ENCODE data around the gene NAV1.

The NAV1 gene

DNA sequence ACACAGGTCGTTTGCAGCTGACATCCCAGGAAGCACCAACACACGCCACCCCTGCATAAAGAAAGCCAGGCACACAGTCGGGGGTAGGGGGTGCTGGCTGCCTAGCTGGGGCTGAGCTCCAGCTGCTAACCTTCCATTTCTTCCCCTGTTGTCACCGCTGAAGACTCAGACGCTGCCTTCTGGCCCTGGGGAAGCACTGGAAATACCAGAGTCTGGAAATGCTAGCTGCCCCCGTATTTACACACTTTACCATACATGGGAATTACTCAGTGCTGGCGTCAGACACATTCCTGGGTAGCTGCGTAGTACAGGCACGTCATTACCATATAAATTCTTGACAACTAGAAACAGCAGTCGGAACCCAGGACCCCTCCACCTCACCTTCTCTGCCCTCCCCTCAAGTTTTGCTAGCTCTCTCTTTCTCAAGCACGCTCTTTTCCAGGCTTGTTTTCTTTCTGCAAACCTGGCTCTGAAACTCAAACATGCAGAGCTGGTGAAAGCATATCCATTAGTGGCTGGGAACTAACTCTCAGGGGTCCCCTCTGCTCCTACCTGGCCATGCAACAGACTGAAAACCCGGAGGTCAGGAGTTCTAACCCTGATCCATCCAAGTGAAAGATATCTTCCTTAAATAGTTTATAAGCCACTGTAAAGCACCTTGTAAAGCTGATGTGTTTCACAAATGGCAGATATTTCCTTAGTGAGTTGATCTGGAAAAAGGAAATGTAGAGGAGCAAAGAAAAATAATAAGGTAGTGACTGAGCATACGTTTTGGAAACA lies 35.3 kb upstream of the NAV1 start:
- DNase-seq (ENCODE audit: low read depth), result no peak

- no peak for DNase-seq (ENCODE audit: low read depth)
Measured at GRCh38 chr1:201504179-201504631, 34.7 kb upstream of the NAV1 start.

DNA sequence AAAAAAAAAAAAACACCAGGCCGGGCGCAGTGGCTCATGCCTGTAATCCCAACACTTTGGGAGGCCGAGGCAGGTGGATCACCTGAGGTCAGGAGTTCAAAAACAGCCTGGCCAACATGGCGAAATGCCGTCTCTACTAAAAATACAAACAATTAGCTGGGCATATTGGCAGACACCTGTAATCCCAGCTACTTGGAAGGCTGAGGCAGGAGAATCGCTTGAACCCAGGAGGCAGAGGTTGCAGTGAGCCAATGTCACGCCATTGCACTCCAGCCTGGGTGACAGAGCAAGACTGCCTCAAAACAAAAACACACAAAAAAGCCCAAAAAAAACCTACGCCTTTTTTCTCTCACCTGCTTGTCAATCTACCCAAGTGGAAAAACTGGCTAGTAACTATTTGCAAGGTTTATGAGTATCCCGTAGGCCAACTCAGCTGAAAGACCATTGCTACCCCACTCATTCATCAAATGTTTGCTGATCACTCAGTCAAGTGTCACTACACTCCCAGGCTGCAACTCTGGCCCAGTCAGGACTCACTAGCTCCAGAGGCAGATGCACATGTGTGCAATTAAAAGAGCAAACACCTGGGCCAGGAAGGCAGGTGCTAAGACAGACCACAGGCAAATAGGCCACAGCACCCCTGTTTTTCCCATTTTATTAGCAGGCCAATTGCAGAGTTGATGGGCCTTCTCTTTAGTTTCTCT lies 34.0 kb upstream of the NAV1 start:
- no peak for DNase-seq (ENCODE audit: low read depth)

DNA sequence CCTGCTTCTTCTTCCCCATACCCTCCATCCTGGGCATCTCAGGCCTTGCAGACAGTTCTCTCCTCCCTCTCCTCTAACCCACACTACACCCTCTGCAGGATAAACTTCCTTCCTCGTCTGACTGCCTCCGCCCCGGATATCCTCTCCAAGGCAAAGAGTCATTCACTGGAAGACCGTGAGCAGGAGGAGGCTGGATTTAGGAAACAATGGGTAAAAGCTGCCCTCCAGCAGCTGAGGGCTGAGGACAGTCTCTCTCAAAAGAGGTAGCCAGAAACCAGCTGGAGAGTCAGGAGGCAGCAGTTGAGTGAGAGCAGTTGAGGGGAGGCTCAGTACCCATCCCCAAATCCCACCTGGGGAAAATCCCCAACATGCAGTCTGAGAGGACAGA lies 33.4 kb upstream of the NAV1 start:
- DNase-seq (ENCODE audit: low read depth), result no peak

DNA sequence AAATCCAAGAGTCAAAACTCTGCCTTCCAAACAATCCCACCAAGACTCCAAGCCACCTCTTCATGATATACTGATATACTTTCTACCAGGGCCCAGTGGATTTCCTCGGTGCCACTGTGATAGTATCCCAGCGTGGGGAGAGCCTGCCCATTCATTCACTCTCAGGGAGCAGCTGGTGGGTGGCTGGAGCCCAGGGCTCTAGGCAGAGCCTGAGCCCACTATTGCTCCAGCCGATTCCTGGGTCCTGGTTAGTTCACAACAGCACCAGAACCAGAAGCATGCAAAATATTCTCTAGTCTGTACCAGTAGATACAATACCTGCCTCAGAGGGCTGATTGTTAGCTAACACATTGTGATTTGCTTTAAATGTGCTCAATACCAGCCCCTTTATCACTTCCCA lies 32.8 kb upstream of the NAV1 start:
- no peak for DNase-seq (ENCODE audit: low read depth)

- DNase-seq (ENCODE audit: low read depth), result peak; percentile 76
Measured at GRCh38 chr1:201506557-201507359, 32.2 kb upstream of the NAV1 start, which contains the start of gene CSRP1. TSS of gene CSRP1 (minus strand) at chr1:201507123. CDS start at chr1:201496303, 10,820 bp downstream.

- DNase-seq (ENCODE audit: low read depth), result no peak
Measured at GRCh38 chr1:201507360-201507675, 31.6 kb upstream of the NAV1 start.

DNA sequence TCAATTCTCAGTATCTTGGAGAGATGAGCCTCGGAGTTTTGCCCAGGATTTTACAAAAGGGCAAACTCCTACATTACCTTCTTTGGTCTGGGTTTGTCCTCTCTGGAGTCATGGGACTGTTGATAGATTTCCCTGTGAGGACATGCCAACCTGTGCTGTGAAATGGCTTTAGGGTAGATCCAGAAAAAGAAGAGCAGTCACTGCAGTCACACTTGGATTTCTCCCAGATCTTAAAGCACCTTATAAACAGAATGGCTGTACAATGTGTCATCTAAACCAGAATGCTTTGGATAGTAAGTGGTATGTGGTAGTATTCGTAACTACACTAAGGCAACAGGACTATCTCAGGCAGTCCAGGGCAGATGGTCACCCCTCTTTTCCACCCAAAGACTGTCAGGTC lies 30.1 kb upstream of the NAV1 start:
- DNase-seq (ENCODE audit: low read depth), result no peak

DNA sequence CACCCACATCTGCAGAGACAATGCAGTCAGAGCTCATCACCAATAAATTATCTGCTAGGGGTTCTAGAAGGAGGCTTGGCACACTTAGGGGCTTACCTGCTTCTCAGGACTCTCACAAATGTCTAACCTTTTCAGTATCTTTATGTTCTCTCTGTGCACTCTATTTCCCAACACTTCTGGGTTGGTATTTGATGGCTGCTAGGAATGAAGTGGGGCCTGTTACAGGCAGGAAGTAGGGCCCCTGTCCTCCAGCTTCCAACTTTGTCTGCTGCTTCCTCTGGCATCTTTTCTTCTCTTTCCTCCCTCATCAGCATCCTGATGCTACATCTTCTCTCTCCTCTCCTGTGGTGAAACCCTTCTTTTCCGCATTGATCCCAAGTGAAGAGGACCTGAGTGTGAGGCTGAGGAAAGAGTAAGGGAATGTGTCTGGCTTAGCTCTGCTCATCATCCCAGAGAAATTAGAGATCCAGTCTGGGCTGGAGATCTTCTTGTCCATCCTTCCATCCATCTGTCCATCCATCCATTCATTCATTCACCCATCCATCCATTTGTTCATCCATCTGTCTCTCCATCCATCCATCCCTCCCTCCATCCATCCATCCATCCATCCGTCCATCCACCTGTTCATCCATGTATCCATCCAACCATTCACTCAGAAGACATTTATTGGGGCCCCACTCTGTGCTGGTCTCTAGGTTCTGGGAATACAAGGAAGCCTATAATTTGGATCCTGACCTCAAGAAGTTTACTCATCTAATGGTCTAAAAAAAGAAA lies 29.1 kb upstream of the NAV1 start:
- DNase-seq (ENCODE audit: low read depth), result no peak

DNA sequence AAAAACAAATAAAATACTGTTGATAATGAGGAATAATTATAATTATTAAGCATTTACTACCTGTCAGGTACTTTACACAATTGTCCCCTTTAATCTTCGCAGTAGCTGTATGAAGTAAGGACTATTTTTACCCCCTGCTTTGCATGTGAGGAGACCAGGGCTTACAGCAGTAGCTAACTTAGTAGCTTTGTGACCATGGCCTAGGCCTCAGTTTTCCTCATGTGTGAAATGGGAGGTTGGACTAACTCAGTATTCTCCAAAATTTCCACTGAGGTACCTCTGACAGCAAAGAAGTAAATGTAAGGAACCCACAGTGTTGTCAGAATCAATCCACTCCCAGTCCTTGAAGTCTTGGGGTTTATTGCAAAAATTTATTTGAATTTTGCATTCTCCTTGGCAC lies 28.2 kb upstream of the NAV1 start:
- DNase-seq (ENCODE audit: low read depth), result no peak

- DNase-seq (ENCODE audit: low read depth), result no peak
Measured at GRCh38 chr1:201511396-201511940, 27.5 kb upstream of the NAV1 start.

DNA sequence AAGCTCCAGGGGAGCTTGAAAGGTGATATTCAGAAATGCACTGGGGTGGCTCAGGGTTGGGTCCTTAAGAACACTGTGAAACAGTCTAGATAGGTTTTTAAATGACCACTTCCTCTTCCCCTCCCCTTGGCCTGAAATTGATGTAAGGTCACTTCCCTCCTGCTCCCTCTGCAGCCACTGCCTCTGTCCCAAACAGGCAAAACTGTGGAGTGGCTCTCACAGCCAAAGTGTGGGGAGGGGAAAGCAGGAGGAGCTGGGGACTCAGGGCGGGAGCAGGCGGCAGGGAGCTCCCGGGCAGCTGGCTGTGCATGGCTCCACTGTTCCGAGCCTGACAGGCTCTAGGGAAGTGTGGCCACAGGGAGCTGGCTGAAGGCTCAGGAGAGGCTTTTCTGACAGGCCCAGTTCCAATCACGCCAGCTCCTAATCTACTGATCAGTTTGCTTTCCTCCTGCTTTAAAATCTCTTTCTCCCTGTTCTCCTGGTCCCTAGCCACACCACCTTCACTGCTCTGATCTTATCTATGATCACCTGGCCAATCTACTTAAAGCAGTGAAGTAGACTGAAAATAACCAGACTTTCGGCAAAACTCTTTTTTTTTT lies 26.9 kb upstream of the NAV1 start:
- DNase-seq (ENCODE audit: low read depth), result no peak

- DNase-seq (ENCODE audit: low read depth), result no peak
Measured at GRCh38 chr1:201513498-201514243, 25.3 kb upstream of the NAV1 start.

GRCh38 chr1:201514466-201514865 lies 24.5 kb upstream of the NAV1 start:
- no peak for DNase-seq (ENCODE audit: low read depth)

GRCh38 chr1:201515062-201515750 lies 23.7 kb upstream of the NAV1 start:
- DNase-seq (ENCODE audit: low read depth), result no peak

DNA sequence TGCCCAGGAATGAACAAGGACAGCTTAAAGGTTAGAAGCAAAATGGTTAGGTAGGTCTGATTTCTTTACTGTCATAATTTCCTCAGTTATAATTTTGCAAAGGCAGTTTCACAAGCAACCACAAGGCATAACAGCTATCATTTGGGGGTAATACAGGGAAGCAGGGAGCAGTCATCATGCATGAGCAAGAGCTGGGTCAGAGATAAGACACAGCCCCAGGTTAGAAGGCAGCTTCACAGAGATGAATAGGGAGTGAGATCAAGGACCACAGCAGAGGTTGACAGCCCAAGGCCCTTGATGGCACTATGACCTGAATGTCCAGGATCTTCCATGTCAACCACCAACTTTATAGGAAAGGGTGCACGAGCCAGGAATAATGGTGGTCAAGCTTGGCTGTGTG lies 23.0 kb upstream of the NAV1 start:
- DNase-seq (ENCODE audit: low read depth), result no peak

- DNase-seq (ENCODE audit: low read depth), result no peak
Measured at GRCh38 chr1:201516511-201517127, 22.3 kb upstream of the NAV1 start.

DNA sequence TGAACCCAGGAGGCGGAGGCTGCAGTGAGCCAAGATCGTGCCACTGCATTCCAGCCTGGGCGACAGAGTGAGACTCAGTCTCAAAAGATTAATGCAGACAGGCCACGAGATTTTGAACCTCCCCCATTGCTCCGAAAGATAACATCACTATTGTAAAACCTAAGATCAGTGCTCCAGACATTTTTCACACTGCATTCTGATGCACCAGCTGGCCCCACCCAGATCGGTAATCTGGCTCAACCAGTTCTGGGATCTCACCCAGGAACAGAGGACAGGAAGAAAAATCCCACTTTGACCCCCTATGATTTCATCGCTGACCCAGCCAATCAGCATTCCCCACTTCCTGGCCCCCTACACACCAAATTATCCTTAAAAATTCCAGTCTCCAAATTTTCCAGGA lies 21.3 kb upstream of the NAV1 start:
- DNase-seq (ENCODE audit: low read depth), result no peak

- no peak for DNase-seq (ENCODE audit: low read depth)
Measured at GRCh38 chr1:201518071-201518470, 20.9 kb upstream of the NAV1 start.
